HS-5 (cell line): ENCODE results near the gene DAAM1.

ENCODE experiments used
- DNase-seq: peaks from one replicate; pipeline ENCODE4 v3.0.0-alpha.2; 2012; ENCODE audit warnings: low read depth

The DAAM1 gene

DNA sequence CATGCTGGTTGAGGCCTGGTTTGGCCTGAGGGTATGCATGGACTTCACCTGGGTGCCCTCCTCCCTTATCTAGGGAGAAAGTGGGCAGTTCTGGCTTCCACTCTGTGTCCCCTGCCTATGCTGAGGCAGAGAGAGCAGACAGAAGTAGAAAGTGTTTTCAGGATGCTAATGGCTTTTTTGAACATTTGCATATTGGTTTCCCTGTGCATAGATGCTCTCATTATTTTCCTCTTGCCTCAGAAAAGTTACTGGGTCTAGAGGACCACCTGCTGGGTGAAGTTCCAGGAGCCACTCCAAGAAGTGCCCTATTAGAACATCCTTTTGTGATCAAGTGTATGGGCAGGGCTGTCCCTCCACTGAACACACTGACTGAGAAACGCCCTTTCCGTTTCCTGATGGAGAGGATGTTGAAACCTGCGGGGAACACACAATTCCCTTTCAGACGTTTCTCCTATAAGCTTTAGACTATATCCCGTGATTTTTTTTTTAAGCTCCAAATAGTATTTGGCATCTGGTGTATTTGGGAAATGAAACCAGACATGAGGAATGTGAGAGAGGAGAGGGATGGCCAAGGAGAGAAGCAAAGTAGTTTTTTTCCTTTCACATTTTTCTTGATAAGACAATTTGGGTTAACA lies 66.6 kb downstream of the DAAM1 start:
- no peak for DNase-seq

DNA sequence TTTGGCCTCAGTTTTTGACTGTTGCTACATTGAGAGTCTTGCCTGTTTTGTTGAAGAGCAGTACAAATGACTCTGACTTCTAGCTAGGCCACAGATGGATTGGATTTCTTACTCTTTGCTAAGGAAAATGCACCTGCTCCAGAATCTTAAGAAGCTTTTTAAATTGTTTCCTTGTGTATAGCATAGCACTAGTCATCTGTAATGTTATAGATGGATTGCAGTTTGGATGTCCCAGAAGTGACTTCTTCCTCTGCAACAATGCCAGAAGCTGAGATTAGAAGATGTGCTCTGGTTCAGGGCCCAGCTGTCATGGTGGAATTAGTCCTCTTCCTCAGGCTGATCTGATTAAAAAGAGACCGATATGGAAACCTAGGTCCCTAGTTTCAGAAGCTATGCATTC lies 67.9 kb downstream of the DAAM1 start:
- DNase-seq: no peak

- DNase-seq: no peak
Measured at GRCh38 chr14:59261334-59261733, 72.9 kb downstream of the DAAM1 start.

- no peak for DNase-seq
Measured at GRCh38 chr14:59262717-59263454, 74.4 kb downstream of the DAAM1 start.

DNA sequence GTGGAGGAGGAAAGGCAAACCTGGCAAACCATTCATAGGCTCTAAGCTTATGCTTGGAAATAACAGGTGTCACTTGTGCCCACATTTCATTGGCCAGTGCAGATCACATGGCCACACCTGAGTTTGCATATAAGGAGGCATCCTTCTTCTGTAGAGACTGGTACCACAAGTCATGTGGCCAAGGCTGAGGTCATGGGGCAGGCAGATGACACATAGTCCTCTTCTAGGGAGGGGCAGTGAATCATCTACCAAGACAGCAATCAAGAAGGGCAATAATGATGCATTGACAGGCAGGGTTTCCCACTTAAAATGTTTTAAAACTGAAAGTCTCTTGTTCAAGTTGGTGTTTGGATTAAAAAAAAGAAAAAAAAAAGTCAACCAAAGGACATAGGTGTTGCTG lies 77.3 kb downstream of the DAAM1 start:
- no peak for DNase-seq

- no peak for DNase-seq
Measured at GRCh38 chr14:59267046-59267445, 78.6 kb downstream of the DAAM1 start.

GRCh38 chr14:59268011-59268410 lies 79.5 kb downstream of the DAAM1 start:
- DNase-seq: no peak

DNA sequence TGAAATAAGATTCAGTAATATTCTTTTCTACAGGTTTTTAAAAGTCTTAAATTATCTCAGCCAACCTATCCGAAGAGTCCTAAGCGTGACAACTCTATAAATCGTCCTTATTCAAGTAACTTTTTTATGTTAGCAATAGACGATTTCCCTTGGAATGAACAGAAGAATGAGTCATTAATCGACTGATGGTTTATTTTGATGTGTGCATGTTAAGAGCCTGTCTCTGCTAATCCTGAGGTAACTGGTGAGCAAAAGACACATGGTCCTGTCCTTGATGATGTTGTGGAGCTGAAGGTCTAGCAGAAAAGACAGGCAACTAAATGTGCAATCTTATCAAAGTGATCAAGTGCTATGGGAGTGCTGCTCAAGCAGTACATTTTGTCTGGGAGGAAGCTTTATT lies 80.4 kb downstream of the DAAM1 start:
- DNase-seq: no peak

DNA sequence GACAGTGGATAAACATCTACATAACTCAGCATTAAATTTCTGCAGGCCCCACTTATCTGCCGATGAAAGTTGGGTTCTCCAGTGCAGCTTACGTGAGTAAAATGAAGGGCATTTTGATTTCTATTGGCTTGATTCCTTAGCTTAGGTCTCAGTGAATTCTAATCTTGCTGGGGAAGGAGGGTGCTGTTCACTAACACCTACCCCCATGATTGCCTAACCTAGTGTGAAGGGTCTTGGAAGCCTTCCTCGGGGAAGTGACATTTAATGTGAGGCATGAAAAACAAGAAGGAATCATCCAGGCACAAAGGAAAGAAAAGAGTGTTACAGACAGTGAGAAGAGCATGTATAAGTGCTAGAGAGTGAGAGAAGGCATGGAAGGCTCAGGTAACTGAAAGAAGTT lies 81.0 kb downstream of the DAAM1 start:
- DNase-seq: no peak

DNA sequence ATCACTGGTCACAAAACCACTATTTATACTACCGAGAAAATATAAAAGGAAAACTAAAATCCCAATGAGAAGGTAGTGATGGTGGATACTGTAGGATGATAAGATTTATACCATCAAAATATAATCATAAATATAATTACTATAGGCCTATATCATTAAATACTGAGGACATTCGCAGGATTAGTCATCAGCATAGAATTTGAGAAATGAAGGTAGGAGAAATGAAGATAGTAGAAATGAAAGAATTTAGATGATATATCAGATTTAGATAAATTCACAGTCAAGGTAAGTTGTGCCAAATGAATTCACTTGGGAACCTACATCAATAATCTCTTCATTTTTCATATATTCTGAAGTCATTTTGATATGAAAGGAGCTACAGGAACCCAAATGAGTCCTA lies 82.8 kb downstream of the DAAM1 start:
- DNase-seq: no peak

- DNase-seq: no peak
Measured at GRCh38 chr14:59271734-59272133, 83.3 kb downstream of the DAAM1 start.

GRCh38 chr14:59272633-59273032 lies 84.2 kb downstream of the DAAM1 start:
- no peak for DNase-seq

GRCh38 chr14:59273737-59274136 lies 85.3 kb downstream of the DAAM1 start:
- DNase-seq: no peak

DNA sequence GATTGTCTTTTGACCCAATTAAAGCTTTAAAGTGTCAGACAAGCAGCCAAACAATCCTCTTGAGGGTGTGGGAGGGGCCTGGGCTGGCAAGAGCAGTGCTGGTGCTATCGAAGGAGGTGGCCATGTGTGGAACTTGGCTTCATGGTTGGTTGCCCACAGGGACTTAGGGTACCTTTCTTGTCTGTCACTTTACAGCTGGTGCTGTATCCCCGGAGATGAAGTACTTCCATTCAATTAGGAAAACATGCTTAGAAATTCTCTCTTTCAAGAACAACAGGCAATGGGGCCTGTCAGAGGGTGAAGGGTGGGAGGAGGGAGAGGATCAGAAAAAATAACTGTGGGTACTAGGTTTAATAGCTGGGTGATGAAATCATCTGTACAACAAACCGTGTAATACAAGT lies 86.5 kb downstream of the DAAM1 start:
- no peak for DNase-seq

DNA sequence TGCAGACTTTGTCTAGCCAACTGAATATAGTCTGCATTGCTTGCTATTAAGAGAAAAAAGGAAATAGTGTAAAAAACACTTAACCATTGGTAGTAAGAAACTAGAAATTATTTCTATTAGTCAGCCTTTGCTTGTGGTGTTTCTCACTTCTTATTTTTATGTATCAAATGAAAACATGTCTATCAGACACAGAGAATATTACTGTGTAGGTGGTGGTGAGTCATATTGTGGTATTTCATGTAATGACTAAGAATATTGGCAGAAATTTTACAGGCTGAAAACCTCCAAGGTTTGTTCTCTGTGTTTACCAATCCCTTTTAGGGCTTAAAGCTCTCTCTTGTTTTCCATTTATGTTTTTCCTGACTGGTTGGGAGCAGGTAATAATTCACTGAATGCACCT lies 87.2 kb downstream of the DAAM1 start:
- peak; percentile 74 for DNase-seq

GRCh38 chr14:59276235-59276634 lies 87.8 kb downstream of the DAAM1 start:
- no peak for DNase-seq

- no peak for DNase-seq
Measured at GRCh38 chr14:59277659-59278058, 89.2 kb downstream of the DAAM1 start.

- peak; percentile 88 for DNase-seq
Measured at GRCh38 chr14:59278111-59278510, 89.6 kb downstream of the DAAM1 start.

- no peak for DNase-seq
Measured at GRCh38 chr14:59280961-59281360, 92.5 kb downstream of the DAAM1 start.

DNA sequence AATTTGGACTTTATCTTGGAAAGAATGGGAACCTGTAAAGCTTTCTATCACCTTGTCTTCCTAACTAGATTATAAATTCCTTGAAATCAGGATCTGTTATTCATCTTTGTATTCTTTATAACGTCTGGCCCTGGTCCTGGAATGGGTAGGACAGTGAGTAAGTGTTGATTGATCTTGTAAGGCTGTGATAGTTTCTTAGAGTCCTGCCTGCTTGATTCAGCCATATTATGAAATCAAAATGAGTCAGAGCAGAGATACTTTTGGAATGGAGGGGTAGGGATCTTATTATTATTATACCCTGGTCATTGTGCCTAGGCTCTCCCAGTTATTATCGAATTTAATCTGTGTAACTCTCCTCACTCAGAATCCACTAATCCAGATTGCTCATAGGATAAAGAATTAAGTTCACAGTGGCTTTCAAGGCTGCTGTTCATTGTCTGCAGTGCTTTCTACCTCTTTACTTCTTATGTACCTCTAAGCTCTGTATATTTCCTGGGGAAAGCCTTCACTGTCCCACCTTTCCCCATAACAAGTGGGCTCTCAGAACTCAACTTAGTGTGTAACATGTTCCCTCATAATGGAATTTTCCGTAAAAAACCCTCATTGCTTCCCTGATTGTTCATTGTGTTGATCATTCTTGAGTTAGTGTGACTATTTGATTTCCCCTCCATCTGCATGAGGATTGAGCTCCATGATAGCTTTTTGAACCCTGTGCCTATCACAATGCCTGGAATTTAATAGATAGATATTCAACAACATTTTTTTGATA lies 93.3 kb downstream of the DAAM1 start:
- peak; percentile 81 for DNase-seq

GRCh38 chr14:59282378-59282765 lies 93.9 kb downstream of the DAAM1 start:
- DNase-seq: peak; percentile 86

DNA sequence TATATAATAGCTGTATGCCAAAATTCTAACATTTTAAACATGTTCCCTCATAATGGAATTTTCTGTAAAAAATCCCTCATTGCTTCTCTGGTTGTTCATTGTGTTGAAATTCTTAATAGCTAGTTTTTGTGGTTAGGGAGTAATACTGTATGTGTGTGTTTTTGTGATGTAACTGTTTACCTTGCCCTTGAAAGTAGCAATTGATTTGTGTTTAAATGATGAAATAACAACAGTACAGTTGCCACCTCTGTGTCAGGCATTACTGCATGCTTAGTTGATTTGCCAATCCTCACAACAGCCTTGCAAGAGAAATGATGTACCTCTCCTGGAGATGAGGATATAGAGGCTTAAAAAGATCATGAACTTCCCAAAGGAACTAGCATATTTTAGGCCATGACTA lies 94.9 kb downstream of the DAAM1 start:
- no peak for DNase-seq

DNA sequence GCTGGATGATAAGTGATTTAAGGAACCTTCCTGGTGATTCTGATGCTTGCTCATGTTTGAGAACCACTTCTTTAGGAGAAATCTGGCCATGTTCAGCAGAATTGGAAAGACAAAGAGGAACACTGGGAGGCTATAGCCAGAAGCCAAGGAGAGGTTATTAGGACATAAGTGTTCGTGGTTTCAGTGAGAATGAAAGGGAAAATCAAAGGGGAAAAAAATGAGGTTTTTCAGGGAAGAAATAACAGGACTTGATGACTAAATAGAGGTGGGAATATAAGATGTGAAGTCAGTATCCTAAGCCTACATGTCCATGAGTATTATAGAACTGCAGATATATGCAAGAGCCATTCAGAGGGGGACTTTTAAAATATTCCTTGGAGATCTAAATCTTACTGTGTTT lies 95.6 kb downstream of the DAAM1 start:
- no peak for DNase-seq
